GM21529 (cell line): ENCODE measurements around the gene SLC25A11.

Source experiments
- ATAC-seq: cut with Tn5 transposase; IDR thresholded peaks from one replicate; pipeline ENCODE4 v1.9.1; 2021; ENCODE audit not compliant: unreplicated experiment

SLC25A11 gene

DNA sequence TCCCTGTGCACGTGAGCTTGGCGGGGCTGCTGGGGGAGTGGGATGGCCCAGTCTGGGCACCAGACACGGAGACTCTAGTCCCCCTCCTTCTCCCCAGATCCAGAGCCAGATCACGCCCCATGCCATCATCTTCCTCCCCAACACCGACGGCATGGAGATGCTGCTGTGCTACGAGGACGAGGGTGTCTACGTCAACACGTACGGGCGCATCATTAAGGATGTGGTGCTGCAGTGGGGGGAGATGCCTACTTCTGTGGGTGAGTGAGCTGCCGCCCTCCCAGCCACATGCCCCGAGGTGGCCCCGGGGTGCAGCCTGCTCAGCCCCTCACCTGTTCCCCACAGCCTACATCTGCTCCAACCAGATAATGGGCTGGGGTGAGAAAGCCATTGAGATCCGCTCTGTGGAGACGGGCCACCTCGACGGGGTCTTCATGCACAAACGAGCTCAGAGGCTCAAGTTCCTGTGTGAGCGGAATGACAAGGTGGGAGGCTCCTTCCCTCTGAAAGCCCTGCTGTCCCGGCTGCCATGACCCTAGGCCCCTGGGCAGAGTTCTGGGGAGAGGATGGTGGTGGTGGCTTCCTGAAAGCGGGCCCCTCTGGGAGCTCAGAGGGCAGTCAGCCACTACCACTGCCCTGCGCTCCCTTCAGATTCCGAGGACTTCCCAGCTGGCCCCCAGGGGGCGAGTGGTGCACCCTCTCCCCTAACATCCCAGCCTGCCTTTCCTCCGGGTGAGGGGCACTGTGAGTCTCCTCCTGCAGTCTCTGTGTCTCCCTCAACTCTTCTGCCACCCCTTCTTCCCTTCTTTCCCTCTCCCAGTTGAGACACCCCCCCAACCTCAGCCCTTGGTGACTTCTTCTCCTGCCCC, 43.3 kb downstream of the SLC25A11 start:
- ATAC-seq: no peak

DNA sequence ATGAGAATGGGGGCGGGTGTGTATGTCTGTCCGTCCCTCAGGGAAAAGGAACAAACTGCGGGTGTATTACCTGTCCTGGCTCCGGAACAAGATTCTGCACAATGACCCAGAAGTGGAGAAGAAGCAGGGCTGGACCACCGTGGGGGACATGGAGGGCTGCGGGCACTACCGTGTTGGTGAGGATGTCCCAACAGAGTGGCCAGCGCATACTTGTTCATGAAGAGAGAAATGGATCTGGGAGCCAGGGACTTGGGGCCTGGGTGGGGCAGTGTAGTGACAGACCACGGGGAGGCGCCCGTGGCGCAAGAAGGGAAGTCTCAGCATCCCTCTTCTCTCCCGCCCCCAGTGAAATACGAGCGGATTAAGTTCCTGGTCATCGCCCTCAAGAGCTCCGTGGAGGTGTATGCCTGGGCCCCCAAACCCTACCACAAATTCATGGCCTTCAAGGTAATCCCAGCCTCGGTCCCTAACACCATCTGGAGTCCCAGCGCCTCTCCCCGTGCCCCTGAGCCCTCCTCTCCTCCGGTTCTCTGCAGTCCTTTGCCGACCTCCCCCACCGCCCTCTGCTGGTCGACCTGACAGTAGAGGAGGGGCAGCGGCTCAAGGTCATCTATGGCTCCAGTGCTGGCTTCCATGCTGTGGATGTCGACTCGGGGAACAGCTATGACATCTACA, 44.1 kb downstream of the SLC25A11 start:
- ATAC-seq: no peak

DNA sequence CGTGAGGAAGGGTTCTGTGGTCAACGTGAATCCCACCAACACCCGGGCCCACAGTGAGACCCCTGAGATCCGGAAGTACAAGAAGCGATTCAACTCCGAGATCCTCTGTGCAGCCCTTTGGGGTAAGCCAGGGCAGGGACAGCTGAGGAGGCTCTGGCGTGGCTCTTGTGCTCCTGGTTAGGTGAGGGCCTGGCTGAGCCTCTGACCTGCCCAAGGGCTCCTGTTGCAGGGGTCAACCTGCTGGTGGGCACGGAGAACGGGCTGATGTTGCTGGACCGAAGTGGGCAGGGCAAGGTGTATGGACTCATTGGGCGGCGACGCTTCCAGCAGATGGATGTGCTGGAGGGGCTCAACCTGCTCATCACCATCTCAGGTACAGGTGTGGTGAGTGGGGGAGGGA, 44.7 kb downstream of the SLC25A11 start:
- no peak for ATAC-seq

DNA sequence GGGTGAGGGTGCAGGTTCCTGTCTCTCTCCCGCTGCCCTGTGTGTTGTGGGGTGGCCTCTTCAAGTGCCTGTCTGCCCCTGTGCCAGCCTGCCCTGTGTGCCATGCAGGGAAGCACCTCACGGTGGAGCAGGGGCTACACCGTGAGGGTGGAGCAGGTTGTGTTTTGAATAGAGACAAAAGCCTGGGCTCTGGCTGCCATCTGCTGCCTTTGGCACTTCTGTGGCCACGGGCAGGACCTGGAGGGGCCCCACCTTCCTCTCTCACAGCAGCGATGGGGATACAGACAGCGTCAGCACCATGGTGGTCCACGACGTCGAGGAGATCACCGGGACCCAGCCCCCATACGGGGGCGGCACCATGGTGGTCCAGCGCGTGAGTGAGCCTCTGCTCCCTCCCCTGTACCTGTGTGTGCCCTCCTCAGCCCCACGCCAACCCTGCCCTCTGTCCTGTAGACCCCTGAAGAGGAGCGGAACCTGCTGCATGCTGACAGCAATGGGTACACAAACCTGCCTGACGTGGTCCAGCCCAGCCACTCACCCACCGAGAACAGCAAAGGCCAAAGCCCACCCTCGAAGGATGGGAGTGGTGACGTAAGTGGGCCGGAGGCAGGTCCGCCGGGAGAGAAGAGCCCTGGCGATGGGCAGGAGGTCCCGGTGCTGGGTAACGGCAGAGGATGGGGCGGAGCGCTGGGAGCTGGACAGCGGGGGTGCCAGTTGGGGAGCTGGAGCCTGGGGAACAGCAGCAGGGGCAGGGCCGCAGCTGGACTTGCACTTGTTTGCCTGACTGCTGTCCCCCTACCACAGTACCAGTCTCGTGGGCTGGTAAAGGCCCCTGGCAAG, 45.9 kb downstream of the SLC25A11 start:
- ATAC-seq: no peak

DNA sequence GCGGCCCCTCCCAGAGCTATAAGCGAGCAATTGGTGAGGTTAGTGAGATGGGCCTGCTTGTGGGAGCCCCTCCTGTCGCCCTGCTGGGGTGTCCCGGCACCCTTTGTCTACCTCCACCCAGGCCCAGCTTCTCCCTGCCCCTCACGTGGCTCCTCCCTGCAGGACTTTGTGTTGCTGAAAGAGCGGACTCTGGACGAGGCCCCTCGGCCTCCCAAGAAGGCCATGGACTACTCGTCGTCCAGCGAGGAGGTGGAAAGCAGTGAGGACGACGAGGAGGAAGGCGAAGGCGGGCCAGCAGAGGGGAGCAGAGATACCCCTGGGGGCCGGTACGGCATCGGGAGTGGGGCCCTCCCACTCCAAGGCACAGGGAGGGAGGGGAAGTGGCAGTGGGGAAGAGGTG, 46.6 kb downstream of the SLC25A11 start:
- ATAC-seq: no peak

DNA sequence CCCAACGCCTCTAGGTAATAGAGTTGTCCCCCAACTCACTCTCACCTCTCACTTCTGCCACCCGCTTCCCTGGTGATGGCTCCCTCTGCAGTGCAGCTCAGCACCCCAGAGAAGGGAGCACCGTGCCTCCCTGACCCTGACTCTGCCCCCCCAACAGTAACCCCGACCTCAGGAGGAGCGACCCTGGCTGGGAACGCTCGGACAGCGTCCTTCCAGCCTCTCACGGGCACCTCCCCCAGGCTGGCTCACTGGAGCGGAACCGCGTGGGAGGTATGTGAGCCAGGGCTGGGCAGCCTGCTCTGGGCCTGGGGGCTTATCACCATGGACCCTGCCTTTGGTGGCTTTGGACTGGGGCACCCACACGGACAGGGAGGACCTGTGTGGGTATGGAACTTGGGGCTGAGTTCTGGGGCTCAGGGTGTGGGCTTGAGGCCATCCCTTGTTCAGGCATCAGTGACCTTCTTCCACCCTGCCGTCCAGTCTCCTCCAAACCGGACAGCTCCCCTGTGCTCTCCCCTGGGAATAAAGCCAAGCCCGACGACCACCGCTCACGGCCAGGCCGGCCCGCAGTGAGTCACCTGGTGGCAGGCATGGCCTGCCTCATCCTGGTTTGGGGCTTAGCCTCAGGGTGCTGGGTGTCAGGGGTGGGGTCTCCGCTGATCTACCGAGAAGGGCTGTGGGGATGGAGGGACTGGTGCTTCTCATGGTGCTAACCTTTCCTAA, 47.2 kb downstream of the SLC25A11 start:
- no peak for ATAC-seq

DNA sequence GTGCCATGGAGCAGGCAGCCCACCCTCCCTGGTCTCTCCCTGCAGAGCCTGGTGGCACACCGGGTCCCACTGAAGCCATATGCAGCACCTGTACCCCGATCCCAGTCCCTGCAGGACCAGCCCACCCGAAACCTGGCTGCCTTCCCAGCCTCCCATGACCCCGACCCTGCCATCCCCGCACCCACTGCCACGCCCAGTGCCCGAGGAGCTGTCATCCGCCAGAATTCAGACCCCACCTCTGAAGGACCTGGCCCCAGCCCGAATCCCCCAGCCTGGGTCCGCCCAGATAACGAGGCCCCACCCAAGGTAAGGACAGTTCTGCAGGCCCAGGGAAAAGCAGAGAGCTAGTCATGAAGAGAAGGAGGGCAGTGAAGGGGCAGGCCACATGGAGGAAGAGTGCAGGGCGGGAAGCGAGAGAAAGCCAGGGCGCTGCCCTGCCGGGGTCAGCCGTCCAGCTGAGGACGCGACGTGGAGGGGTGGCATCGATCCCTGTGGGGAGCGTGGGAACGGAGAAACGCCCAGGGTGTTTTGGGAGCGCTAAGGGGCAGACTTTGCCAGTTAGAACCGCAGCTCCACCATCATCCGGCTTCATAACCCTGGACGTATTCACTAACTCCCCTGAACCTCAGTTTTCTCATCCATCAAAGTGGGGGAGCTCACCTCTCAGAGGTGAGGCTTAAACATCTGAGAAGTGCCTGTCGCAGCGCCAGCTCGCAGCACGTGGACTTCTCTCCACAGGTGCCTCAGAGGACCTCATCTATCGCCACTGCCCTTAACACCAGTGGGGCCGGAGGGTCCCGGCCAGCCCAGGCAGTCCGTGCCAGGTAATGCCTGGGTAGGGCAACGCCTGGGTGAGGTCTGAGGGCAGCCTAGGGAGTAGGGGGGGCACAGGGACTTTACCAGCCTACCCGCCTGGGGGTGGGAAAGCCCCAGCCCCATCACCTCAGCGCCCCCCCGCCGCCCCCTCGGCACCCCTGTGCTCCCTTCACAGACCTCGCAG, 48.1 kb downstream of the SLC25A11 start:
- no peak for ATAC-seq

DNA sequence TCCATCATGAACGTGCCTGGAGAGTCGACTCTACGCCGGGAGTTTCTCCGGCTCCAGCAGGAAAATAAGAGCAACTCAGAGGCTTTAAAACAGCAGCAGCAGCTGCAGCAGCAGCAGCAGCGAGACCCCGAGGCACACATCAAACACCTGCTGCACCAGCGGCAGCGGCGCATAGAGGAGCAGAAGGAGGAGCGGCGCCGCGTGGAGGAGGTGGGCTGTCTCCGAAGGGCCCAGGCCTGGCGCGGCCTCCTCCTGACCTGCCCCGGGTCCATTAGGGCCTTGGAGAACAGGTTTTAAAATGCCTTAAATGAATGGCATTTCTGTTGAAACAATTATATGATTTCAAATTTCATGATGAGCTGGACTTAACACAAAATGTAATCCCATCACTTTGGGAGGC, 52.3 kb downstream of the SLC25A11 start:
- ATAC-seq: no peak
